ENCODE results near the gene ADAMTSL1.

ADAMTSL1 gene

GRCh38 chr9:18504707-18505106, 30.8 kb downstream of the ADAMTSL1 start:
- DNase-seq: no peak

DNA sequence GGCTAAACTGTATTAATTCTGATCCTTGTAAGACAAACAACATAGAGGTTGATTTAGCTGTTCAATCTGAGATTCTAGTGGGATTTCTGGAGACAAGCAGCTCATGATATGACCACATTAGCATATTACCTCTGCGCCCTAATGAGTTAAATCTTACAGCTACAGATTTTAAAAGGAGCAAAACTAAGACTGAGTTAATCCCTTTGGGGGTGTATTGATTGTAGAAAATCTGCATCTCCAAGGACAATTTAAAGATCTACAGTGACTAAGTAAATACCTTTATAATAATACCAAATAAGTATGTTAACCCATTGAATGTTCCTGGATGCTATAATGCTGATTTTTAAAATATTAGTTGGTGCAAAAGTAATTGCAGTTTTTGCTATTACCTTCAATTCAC, 33.2 kb downstream of the ADAMTSL1 start:
- DNase-seq: no peak

DNA sequence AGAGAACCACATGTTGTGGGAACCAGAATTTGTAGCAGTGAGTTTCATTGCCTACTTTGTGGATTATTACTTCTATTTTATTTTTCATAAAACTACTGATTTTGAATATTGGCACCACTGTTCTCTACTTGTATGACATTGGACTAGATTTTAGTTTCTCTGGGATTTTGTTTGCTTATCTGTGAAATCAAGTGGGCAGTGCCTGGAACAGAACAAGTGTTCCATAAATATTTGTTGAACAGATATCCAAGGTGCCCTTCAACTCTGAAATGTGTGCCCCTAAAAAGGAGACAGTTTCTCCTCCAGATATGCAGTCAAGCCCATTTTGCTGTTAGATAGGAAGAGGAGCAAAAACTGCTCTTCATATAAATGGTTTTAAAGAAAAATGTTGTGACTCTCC, 42.6 kb downstream of the ADAMTSL1 start:
- DNase-seq: no peak

DNA sequence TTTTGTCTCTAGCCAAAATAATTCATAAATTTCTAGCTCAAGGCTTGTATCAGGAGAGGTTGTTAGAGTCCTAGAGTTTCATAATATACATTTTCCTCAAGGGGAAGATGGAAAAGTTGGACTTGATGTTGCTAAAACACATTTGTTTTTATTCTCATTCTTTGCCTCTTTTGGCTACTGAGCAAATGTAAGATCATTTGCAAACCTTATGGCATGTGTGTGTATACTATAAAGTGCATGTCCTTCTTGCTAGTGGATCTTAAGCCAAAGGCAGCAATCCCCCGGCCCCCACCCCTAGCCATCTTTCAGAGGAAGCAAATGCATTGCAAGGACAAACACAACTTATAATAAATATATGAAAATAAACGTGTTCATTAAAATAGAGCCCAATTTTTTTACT, 43.0 kb downstream of the ADAMTSL1 start:
- no peak for DNase-seq

DNA sequence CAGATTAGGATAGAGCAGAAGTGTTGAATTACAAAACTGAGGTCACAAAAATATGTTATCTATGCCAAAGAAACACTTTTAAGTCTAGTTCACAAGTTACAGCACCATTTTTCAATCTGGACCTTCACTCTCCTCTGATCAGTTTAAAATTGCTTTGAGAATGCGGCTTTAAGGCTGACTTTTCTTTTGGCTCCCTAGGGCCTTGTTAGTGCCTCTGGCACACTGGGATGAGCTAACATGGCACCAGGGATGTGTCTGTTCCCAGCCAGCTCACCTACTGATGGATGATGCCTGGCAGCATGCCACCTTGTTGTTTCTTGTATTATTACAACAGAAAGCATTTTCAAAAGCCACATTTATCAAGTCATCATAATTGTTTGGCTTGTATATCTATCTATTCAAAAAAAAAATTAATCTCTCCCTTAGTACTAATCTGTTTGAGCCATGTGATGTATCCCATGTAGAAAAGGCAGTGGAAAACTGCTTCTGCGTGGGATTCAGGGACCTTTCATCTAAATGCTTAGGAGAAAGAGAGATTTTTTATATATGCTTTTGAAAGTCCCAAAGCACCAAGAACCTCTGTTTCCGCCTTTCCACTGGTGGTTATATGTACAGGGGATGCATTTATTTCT, 46.6 kb downstream of the ADAMTSL1 start:
- no peak for DNase-seq

DNA sequence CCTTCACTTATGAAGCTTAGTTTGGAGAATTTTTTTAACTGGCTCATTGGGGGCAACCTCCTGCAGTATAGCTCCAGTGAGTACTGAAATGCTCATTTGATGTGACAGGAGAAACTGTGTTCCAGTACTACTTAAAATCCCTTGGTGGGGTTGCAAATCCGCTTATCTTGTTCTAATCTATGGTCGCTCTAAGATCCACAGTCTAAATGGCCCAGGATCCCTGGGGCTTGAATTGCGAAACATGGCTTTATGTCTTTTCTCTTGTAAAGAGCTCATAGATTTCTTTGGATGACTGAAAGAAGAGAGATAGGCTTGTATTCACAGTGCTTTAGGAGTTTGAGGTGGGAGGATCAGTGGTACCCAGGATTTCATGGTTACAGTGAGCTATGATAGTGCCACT, 52.7 kb downstream of the ADAMTSL1 start:
- no peak for DNase-seq

DNA sequence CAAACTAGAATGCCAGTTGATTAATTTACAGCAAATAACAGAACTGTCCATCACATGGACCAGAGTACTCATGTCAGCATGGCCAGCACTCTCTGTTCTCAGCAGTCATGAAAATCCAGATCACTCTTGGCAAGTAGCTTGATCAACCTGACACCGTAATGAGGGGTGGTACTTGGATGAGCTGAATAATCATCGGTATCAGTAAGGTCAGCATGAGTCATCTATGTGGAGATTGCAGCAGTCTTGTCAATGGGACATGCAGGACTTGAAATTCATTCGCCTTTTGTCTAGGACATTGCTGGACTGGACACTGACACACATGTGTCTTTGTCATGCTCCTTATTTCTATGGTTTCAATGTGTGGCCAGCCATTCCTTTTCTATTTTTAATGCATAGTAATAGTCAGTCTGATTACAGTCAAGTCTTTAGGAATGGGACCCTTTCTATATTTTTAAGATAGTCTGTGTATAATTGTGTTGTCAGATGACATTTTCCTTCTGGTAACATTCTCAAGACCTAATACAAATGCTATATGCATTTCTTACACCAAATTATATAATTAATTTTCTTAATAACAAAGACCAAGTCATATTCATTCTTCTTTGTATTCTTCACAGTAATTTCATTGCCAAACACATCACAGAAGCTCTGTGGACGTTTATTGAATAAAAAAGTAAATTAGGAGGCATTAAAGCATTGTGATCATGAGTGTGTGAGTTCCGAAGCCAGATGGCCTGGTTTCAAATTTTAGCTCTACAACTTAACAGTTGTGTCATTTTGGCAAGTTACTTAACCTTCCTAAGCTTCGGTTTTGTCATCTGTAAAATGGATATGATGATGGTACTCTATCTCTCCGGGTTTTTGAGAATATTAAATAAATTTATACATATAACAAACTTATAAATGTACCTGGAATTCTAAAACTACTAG, 57.4 kb downstream of the ADAMTSL1 start:
- DNase-seq: no peak

- DNase-seq: no peak
Measured at GRCh38 chr9:18534611-18535010, 60.7 kb downstream of the ADAMTSL1 start.

GRCh38 chr9:18536554-18536953, 62.6 kb downstream of the ADAMTSL1 start:
- DNase-seq: no peak

GRCh38 chr9:18539203-18539693, 65.3 kb downstream of the ADAMTSL1 start:
- no peak for DNase-seq

GRCh38 chr9:18542837-18543405, 69.0 kb downstream of the ADAMTSL1 start:
- no peak for DNase-seq

GRCh38 chr9:18543406-18544192, 69.6 kb downstream of the ADAMTSL1 start:
- no peak for DNase-seq

GRCh38 chr9:18544456-18544855, 70.5 kb downstream of the ADAMTSL1 start:
- DNase-seq: no peak

DNA sequence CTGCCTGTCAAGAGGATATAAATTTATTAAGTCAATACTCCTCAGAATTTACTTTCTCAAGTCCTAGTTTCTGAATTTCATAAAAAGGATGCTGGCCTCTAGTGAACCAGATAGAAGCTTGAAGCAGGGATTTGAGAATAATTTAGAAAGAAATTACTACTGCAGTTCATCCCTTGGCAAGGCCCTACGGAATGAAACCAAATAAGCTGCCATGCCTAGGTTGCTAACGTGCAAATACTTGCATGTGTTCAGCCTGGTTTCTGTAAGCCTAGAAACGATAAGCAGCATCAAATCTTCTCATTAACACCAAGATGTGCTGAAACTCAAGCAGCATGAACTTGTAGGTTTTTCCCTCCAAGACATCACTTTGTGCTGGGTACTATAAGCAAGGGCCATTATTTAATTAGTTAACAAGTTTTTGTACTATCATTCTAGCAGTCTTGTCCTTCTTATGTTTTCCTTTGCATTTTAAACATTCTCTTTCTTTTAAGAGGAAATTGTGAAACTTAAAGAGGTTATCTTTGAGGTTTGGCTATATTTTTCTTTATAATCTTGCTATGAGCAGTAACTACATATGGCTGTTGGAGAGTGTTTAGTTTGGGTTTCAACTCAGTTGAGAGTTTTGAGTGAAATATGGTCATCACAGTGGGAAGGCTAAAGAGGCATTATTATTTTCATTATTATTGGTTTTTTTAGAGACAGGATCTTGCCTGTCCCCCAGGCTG, 71.8 kb downstream of the ADAMTSL1 start:
- no peak for DNase-seq

DNA sequence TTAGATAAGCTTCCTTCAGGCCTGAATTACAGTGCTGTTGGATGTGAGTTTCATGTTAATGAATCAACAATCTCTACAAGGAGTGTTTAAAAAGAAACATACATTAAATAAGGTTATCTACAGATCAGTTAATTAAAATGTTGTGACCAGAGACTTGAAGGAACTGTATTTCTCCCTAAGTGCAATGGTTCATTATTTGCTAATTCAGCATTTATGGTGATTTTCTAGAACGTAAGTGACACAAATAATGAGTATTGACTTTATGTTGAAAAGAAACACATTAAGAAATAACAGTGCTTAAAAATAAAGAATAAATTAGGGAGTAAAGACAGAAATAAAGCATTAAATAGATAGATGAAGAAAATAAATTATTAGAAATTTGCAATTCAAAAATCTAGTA, 74.5 kb downstream of the ADAMTSL1 start:
- DNase-seq: no peak

DNA sequence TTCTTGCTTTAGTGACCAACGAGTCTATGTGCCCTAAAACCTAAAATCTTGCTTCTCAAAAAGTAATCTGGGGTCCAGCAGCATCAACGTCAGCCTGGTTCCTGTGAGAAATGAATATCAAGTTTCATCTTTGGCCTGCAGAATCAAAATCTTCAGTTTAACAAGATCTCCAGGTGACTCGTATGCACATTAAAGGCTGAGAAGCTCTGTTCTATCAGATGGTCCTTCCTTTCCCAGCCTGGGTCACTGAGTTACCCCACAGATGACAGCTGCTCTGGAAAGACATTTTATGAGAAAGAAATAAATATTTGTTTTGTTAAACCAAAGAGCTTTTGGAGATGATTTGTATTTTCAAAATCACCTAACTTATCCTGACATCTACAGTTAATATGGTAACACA, 75.8 kb downstream of the ADAMTSL1 start:
- DNase-seq: no peak

DNA sequence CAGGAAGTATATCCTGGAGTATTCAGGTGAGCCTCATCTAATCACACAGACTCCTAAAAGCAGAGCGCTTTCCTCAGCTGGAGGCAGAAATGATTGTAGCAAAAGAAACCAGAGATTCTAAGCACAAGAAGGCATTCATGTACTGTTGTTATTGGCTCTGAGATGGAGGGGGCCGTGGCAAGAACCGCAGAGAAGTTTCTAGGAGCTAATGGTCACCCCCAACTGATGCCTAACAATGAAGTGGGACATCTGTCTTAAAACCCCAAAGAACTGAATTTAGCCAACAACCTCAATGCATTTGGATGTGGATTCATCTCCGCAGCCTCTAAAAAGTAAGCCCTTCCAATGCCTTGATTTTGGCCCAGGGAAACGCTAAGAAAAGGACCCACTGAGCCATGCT, 76.3 kb downstream of the ADAMTSL1 start:
- no peak for DNase-seq

DNA sequence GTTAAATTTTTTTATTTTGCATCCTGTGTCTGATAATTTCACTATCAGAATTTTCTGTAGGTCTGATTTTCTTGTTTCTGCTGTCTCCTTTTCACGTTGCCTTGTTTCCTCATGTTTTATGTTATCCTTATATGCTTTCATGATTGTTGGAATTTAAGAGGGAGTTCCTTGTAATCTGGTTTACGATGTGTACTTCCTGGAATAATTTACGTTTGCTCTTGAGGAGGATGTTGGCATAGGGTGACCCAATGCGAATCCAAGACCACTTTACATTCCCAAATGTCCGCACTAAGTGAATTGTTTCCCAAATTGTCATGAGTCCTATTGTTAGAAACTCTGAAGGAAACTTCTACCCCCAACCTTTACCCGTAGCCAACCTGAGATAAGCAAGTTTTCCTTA, 80.3 kb downstream of the ADAMTSL1 start:
- no peak for DNase-seq

GRCh38 chr9:18555105-18555883, 81.3 kb downstream of the ADAMTSL1 start:
- DNase-seq: no peak

DNA sequence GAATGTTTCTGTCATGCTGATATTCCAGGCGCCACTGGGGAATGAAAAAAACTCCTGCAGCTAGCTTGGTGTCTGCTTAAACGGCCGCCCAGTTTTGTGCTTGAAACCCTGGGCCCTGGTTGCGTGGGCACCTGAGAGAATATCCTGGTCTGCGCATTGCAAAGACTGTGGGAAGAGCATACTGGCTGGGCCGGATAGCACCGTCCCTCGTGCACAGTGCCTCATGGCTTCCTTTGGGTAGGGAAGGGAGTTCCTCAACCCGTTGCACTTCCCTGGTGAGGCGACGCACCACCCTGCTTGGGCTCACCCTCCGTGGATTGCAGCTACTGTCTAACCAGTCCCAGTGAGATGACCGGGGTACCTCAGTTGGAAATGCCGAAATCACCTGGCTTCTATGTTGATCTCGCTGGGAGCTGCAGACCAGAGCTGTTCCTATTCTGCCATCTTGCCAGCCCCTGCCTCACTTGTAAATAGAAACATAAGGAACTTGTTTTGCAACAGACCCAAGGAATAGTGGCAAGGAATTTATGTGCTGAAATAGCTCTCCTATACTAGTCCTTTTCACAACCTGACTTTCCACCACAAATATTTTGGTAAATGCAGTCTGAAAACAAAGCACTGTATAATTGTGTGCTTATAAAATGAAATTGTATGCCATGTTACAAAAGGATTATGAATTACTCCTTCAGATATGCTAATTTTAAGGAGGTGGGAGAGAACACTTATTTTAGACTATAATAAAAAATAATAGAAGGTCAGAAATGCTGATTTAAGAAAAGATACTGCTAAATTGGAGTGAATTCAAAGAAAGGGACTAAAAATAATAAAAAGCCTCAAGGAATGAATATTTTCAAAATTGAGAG, 90.3 kb downstream of the ADAMTSL1 start:
- no peak for DNase-seq

DNA sequence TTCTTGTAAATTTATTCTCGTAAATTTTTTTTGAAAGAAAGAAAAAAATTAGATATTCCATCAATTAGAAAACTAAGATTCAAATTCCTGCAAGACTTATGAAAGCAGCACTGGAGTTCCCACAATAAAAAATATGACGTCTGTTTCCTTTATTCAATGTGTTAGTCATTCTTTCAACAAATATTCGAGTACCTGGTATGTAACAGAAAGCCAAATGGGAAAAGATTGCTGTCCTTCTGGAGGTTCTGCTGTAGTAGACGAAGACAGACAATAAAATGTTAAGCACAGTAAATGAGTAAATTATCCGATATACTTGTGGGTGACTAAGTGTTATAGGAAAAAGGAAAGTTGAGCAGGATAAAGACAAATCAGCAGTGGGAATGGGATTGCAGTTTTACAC, 92.2 kb downstream of the ADAMTSL1 start:
- no peak for DNase-seq
